GM12878 (cell line): ENCODE measurements around the gene ZCRB1. TPM values are rescaled to one million over a fixed set of nuclear protein-coding genes. Genes with fewer than 3 reads are reported as not detected.

Experiments
- ATAC-seq: fragments of 200-7000 bp; cut with Tn5 transposase; 3 replicates; pipeline ENCODE4 v1.9.1; 2020; ENCODE audit warnings: mild to moderate bottlenecking, moderate library complexity
- BruUV-seq: library from RNA; stranded (reverse); fragments of 400-500 nt; replicated peaks from 2 replicates; lab custom pipeline; 2021; lab: Mats Ljungman, UMichigan
- CTCF ChIA-PET: fragments of 300-600 bp; sonication (Branson Sonifier 250); formaldehyde crosslinking; extraction: SDS; loops from one replicate; lab custom pipeline; 2021; ENCODE audit warnings: inconsistent platforms; lab: Yijun Ruan, JAX
- POLR2A ChIA-PET: fragments of 350-600 bp; formaldehyde crosslinking; extraction: SDS; loops from one replicate; lab custom pipeline; 2021; ENCODE audit warnings: inconsistent platforms; lab: Charles Lee
- RAD21 ChIA-PET: fragments of 300-600 bp; sonication (Branson Sonifier 250); formaldehyde crosslinking; loops from one replicate; lab custom pipeline; 2023; ENCODE audit warnings: antibody characterized with exemption; ENCODE audit not compliant: unreplicated experiment; lab: Charles Lee
- SMC1A ChIA-PET: fragments of 300-600 bp; sonication (Branson Sonifier 250); formaldehyde crosslinking; loops from one replicate; lab custom pipeline; 2023; ENCODE audit not compliant: unreplicated experiment, uncharacterized antibody; lab: Charles Lee
- DNase-seq: peaks from one replicate; pipeline ENCODE4 v3.0.0-alpha.2; 2011; ENCODE audit warnings: low read depth, low spot score
- FAIRE-seq: peaks from 3 replicates; lab custom pipeline; 2011; peaks lifted over from hg19 to GRCh38; lab: Jason Lieb, UNC
- H2AFZ ChIP-seq: 2 replicates; pipeline ENCODE4 v1.6.0; 2011; ENCODE audit warnings: low read depth, low read length, control low read depth; ENCODE audit not compliant: control insufficient read depth
- H3K27ac ChIP-seq: 2 replicates; pipeline ENCODE4 v1.5.1; 2011; ENCODE audit warnings: control low read depth; ENCODE audit not compliant: control insufficient read depth, insufficient read depth
- H3K27me3 ChIP-seq, 2 experiments: replicated peaks in 1 of 2; 2 replicates each; pipeline versions ENCODE4 v1.6.0 to v1.6.1; 2011; ENCODE audit warnings: low read length in 1 of 2; ENCODE audit not compliant: control insufficient read depth in 2 of 2, insufficient read depth in 2 of 2
- H3K36me3 ChIP-seq, 2 experiments: 2 replicates each; pipeline ENCODE4 v1.5.1; 2011; ENCODE audit warnings: low read length in 1 of 2; ENCODE audit not compliant: control insufficient read depth in 2 of 2, insufficient read depth in 2 of 2
- H3K4me1 ChIP-seq: 2 replicates; pipeline ENCODE4 v1.6.1; 2011; ENCODE audit warnings: mild to moderate bottlenecking, low read length, moderate library complexity, mixed read lengths; ENCODE audit not compliant: control insufficient read depth, insufficient read depth
- H3K4me2 ChIP-seq: 2 replicates; pipeline ENCODE4 v1.6.0; 2011; ENCODE audit warnings: control low read depth; ENCODE audit not compliant: control insufficient read depth, insufficient read depth
- H3K4me3 ChIP-seq: fragments of 200-600 bp; sonication (generic); 2 replicates; pipeline ENCODE4 v1.5.1; 2016
- H3K79me2 ChIP-seq: 2 replicates; pipeline ENCODE4 v1.6.0; 2011; ENCODE audit warnings: low read length; ENCODE audit not compliant: control insufficient read depth, insufficient read depth
- H3K9ac ChIP-seq: 2 replicates; pipeline ENCODE4 v1.8.0; 2011; ENCODE audit warnings: low read length, control low read depth, mixed read lengths; ENCODE audit not compliant: control insufficient read depth, insufficient read depth
- H3K9me3 ChIP-seq: replicated peaks from 3 replicates; pipeline ENCODE4 v1.5.1; 2011; ENCODE audit warnings: mild to moderate bottlenecking, low read length; ENCODE audit not compliant: control insufficient read depth, insufficient read depth
- H4K20me1 ChIP-seq: 2 replicates; pipeline ENCODE4 v1.6.0; 2011; ENCODE audit not compliant: control insufficient read depth, insufficient read depth
- ETV6 ChIP-seq, 2 experiments: fragments of 450-650 bp in 1 of 2; IDR thresholded peaks in 1 of 2; conservative IDR thresholded peaks in 1 of 2; 2 replicates each; pipeline ENCODE4 v1.6.1; 2014; ENCODE audit warnings: antibody characterized with exemption in 1 of 2, borderline replicate concordance in 1 of 2, low read depth in 1 of 2, mild to moderate bottlenecking in 1 of 2, moderate library complexity in 1 of 2
- FOXM1 ChIP-seq: IDR thresholded peaks from 2 replicates; pipeline ENCODE4 v1.6.1; 2012; ENCODE audit warnings: low read depth, mild to moderate bottlenecking, inconsistent platforms, low read length, moderate library complexity
- KLF5 ChIP-seq: fragments of 450-650 bp; IDR thresholded peaks from 2 replicates; pipeline ENCODE4 v1.6.1; 2014; ENCODE audit warnings: mild to moderate bottlenecking; ENCODE audit not compliant: partially characterized antibody
- ZBTB11 ChIP-seq: fragments of 450-650 bp; formaldehyde crosslinking; IDR thresholded peaks from 2 replicates; pipeline ENCODE4 v1.5.0; 2022; ENCODE audit warnings: mild to moderate bottlenecking, missing genetic modification characterization
- ZNF274 ChIP-seq: IDR thresholded peaks from one replicate; pipeline ENCODE4 v1.8.0; 2011; ENCODE audit not compliant: insufficient read length, insufficient read depth
- WGBS: methylation state at CpG from one replicate; pipeline ENCODE4 v1.1.6; 2016; ENCODE audit warnings: low lambda C conversion rate; ENCODE audit not compliant: insufficient replicate concordance, insufficient coverage; ENCODE audit errors: missing lambda C conversion rate; 5-methylcytosine and 5-hydroxymethylcytosine counted together
- in situ Hi-C: fragments of 300-500 bp; cut with MboI; formaldehyde crosslinking; loops from 9 replicates; pipeline ENCODE4 v1.14.3; 2018; ENCODE audit warnings: mixed read lengths
- intact Hi-C: fragments of 100-400 bp; cut with micrococcal nuclease; formaldehyde crosslinking; loops from one replicate; pipeline ENCODE4 v1.14.2; 2022; ENCODE audit not compliant: unreplicated experiment
- microRNA-seq: library from miRNA; unstranded; fragments of <30 nt; microRNA quantifications from one replicate; pipeline ENCODE4, GENCODE V29; 2018
- polyA plus RNA-seq, 11 experiments: library from polyadenylated mRNA; depleted of rRNA in 4 of 11; unstranded in 6 of 11; stranded (reverse) in 5 of 11; fragments of >200 nt; fragmentation: Nextera tagmentation in 4 of 11; fragmentation: Illumina TruSeq in 1 of 11; extraction: Ambion mirVana in 4 of 11; extraction: Trizol in 1 of 11; gene quantifications; 1 replicate in 1 of 11; 2 replicates in 10 of 11; pipeline versions ENCODE4 v1.2.1 to v1.2.3, GENCODE V29; 2011 to 2016; ENCODE audit warnings: inconsistent platforms in 2 of 11, missing spikeins in 2 of 11, low read depth in 1 of 11
- small RNA-seq: library from RNA; depleted of rRNA; stranded (forward); fragments of <200 nt; gene quantifications from one replicate; pipeline ENCODE3, GENCODE V24; 2014
- total RNA-seq, 4 experiments: library from RNA; depleted of rRNA in 3 of 4; stranded (reverse); fragments of >200 nt in 3 of 4; fragmentation: Illumina TruSeq in 1 of 4; extraction: Trizol in 1 of 4; gene quantifications; 2 replicates each; pipeline versions ENCODE4 v1.2.1 to v1.2.3, GENCODE V29; 2013 to 2021
- TF ChIP-seq, protein P1 (sequence below): IDR thresholded peaks from 2 replicates; pipeline ENCODE4 v1.6.1; 2012; ENCODE audit warnings: low read depth, low read length, improper control_type of control experiment

Gene ZCRB1
- total and polyA plus RNA-seq, 10 of the 15 experiments (the other 5 are each of a cell fraction or from before 2014, with no cell fraction given): 43.3 to 178 (median 88.6) TPM

DNA sequence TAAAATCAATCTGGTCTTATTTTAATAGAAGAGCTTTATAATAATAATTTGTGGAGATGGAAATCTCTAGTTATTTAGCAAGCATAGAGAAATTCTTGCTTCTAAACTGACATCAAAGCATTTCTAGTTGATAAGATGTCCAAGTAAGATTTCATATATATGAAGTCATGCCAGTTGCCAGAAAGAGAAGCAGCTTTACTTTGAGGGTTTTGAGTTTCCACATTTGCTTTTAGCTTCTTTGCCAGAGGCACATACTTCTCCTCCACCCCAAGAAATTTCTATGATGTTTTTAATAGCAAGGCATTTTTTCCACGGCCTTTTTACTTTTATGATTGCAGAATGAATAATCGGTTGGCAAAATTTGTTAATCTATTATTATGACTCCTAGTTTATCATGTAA is 63.6 kb downstream of the ZCRB1 start:
- no TSS peak for BruUV-seq

More for the DNA sequence above, 63.6 kb downstream of the ZCRB1 start:
- no peak for TF ChIP-seq ZNF274
- no peak for TF ChIP-seq KLF5
- TF ChIP-seq, protein P1, sequence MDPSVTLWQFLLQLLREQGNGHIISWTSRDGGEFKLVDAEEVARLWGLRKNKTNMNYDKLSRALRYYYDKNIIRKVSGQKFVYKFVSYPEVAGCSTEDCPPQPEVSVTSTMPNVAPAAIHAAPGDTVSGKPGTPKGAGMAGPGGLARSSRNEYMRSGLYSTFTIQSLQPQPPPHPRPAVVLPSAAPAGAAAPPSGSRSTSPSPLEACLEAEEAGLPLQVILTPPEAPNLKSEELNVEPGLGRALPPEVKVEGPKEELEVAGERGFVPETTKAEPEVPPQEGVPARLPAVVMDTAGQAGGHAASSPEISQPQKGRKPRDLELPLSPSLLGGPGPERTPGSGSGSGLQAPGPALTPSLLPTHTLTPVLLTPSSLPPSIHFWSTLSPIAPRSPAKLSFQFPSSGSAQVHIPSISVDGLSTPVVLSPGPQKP: no peak
- no peak for TF ChIP-seq FOXM1
- TF ChIP-seq ZBTB11 (CRISPR knock-in tag): no peak
- no peak for TF ChIP-seq ETV6 (conservative IDR thresholded peaks at IDR 0.05 in 1 of 2, IDR thresholded peaks at IDR 0.05 in 1 of 2; ENCODE audit: borderline replicate concordance in 1 of 2, low read depth in 1 of 2)
- Histone ChIP-seq H3K27me3 (no peaks in the 10 kb centered on the region), H2AFZ (no peak overlapping the region), H3K79me2 (no peaks in the 10 kb centered on the region), H3K4me3 (no peak overlapping the region), H3K27ac (no peak overlapping the region), H4K20me1 (no peaks in the 10 kb centered on the region), H3K4me1 (no peaks in the 10 kb centered on the region), H3K36me3 (no peaks in the 10 kb centered on the region), H3K9ac (no peak overlapping the region), H3K4me2 (no peak overlapping the region), H3K9me3 (no peaks in the 10 kb centered on the region)
- WGBS: 92% methylated on average over 2 of the region's 2 CpGs
- no peak for ATAC-seq
- RAD21 ChIA-PET: no interaction called here
- CTCF ChIA-PET: interaction anchor here (0.8 to 0.9 kb wide), 2 partner anchors 9 to 37 kb away, joined by 3 read pairs; no protein-coding TSS in a partner anchor
- SMC1A ChIA-PET: interaction anchor here (1.0 to 1.4 kb wide), 2 partner anchors 69 to 110 kb away, joined by 3 to 4 read pairs; no protein-coding TSS in a partner anchor
- in situ Hi-C loops: no loop called here
- no peak for FAIRE-seq
- intact Hi-C loops: no loop called here
- DNase-seq: no peak
- POLR2A ChIA-PET: no interaction called here

Small RNA genes lying within 50 kb of the gene (microRNA-seq; reads per million reads assigned to microRNA genes)
- 0.56 reads per million for gene MIR7851

Small RNA genes lying within 50 kb of the gene (small RNA-seq; reads per million reads assigned to genes)
- gene MIR7851 (0.27 reads per million), gene RF00090 (not detected)

Other genes with a start within 250 kb of the ZCRB1 start
- 7.9 and 8.5 TPM in 2 replicates for gene GXYLT1, start 181.2 kb downstream of the ZCRB1 start, total RNA-seq (2014; rRNA removed)
- gene GXYLT1, start 181.2 kb downstream of the ZCRB1 start, total RNA-seq (2014; rRNA removed; fragmentation: Illumina TruSeq; extraction: Trizol): 7.1 and 7.8 TPM in 2 replicates
- 8.7 and 9.4 TPM in 2 replicates for gene GXYLT1, start 181.2 kb downstream of the ZCRB1 start, total RNA-seq (2021)
- 10.3 and 18.3 TPM in 2 replicates for gene GXYLT1, start 181.2 kb downstream of the ZCRB1 start, polyA plus RNA-seq (2011; rRNA removed)
- 10.2 and 17.7 TPM in 2 replicates for gene GXYLT1, start 181.2 kb downstream of the ZCRB1 start, polyA plus RNA-seq (2014; fragmentation: Illumina TruSeq; extraction: Trizol)
- 1 to 10 TPM; 2.3 to 2.4 TPM for gene GXYLT1, start 181.2 kb downstream of the ZCRB1 start, polyA plus RNA-seq (2014; fragmentation: Nextera tagmentation; extraction: Ambion mirVana)
- gene GXYLT1, start 181.2 kb downstream of the ZCRB1 start, polyA plus RNA-seq (2014; rRNA removed): 6.3 and 7.0 TPM in 2 replicates
- gene GXYLT1, start 181.2 kb downstream of the ZCRB1 start, polyA plus RNA-seq (2016; fragmentation: Nextera tagmentation; extraction: Ambion mirVana): 10 to 100 TPM; 12.7 to 14.9 TPM
- 16.6 and 18.8 TPM in 2 replicates for gene YAF2, start 87.8 kb downstream of the ZCRB1 start, total RNA-seq (2014; rRNA removed)
- gene YAF2, start 87.8 kb downstream of the ZCRB1 start, total RNA-seq (2014; rRNA removed; fragmentation: Illumina TruSeq; extraction: Trizol): 24.2 and 25.8 TPM in 2 replicates
- 33.3 and 36.6 TPM in 2 replicates for gene YAF2, start 87.8 kb downstream of the ZCRB1 start, total RNA-seq (2021)
- 26.3 and 36.1 TPM in 2 replicates for gene YAF2, start 87.8 kb downstream of the ZCRB1 start, polyA plus RNA-seq (2011; rRNA removed)
- gene YAF2, start 87.8 kb downstream of the ZCRB1 start, polyA plus RNA-seq (2014; fragmentation: Illumina TruSeq; extraction: Trizol): 26.4 and 36.8 TPM in 2 replicates
- 10 to 100 TPM; 20.8 TPM for gene YAF2, start 87.8 kb downstream of the ZCRB1 start, polyA plus RNA-seq (2014; fragmentation: Nextera tagmentation; extraction: Ambion mirVana)
- gene YAF2, start 87.8 kb downstream of the ZCRB1 start, polyA plus RNA-seq (2014; rRNA removed): 13.6 and 20.8 TPM in 2 replicates
- gene YAF2, start 87.8 kb downstream of the ZCRB1 start, polyA plus RNA-seq (2016; fragmentation: Nextera tagmentation; extraction: Ambion mirVana): 10 to 100 TPM; 22.2 to 23.8 TPM
- 73.7 and 85.3 TPM in 2 replicates for gene PPHLN1, start 73 bp upstream of the ZCRB1 start, total RNA-seq (2014; rRNA removed)
- gene PPHLN1, start 73 bp upstream of the ZCRB1 start, total RNA-seq (2014; rRNA removed; fragmentation: Illumina TruSeq; extraction: Trizol): 87.8 and 91.2 TPM in 2 replicates
- 68.2 and 73.6 TPM in 2 replicates for gene PPHLN1, start 73 bp upstream of the ZCRB1 start, total RNA-seq (2021)
- gene PPHLN1, start 73 bp upstream of the ZCRB1 start, polyA plus RNA-seq (2011; rRNA removed): 93.0 and 124 TPM in 2 replicates
- gene PPHLN1, start 73 bp upstream of the ZCRB1 start, polyA plus RNA-seq (2014; fragmentation: Illumina TruSeq; extraction: Trizol): 104 and 122 TPM in 2 replicates
- gene PPHLN1, start 73 bp upstream of the ZCRB1 start, polyA plus RNA-seq (2014; fragmentation: Nextera tagmentation; extraction: Ambion mirVana): 100 to 1,000 TPM; 117 TPM
- gene PPHLN1, start 73 bp upstream of the ZCRB1 start, polyA plus RNA-seq (2014; rRNA removed): 74.7 and 76.8 TPM in 2 replicates
- 10 to 100 TPM; 91.0 to 97.6 TPM for gene PPHLN1, start 73 bp upstream of the ZCRB1 start, polyA plus RNA-seq (2016; fragmentation: Nextera tagmentation; extraction: Ambion mirVana)